Thymus (tissue), 11 donors: ENCODE measurements around the gene DDAH1. TPM values are rescaled to one million over a fixed set of nuclear protein-coding genes. Genes with fewer than 3 reads are reported as not detected.
A peak's percentile ranks its signal among the peaks of the same experiment; 100 is the strongest.

Source experiments
- DNase-seq, 9 donors: peaks; one replicate each; pipeline ENCODE4 v3.0.0-alpha.2; 2013; ENCODE audit warnings: low spot score in 9 of 9, low read depth in 6 of 9, missing footprints in 1 of 9
- H3K27ac ChIP-seq, 2 donors: one replicate each; pipeline ENCODE4 v1.5.1; 2013; ENCODE audit warnings: control low read depth in 1 of 2, low read depth in 1 of 2, low read length in 1 of 2, mild to moderate bottlenecking in 1 of 2, moderate library complexity in 1 of 2
- H3K27me3 ChIP-seq, 2 donors: one replicate each; pipeline ENCODE4 v1.5.1; 2013; ENCODE audit warnings: low read length in 1 of 2; ENCODE audit not compliant: control insufficient read depth in 2 of 2, insufficient read depth in 1 of 2
- H3K36me3 ChIP-seq, 2 donors: one replicate each; pipeline ENCODE4 v1.5.1; 2013; ENCODE audit warnings: low read length in 1 of 2, mild to moderate bottlenecking in 1 of 2, moderate library complexity in 1 of 2; ENCODE audit not compliant: control insufficient read depth in 2 of 2, insufficient read depth in 2 of 2
- H3K4me1 ChIP-seq, 2 donors: one replicate each; pipeline ENCODE4 v1.5.1; 2013; ENCODE audit warnings: low read length in 2 of 2; ENCODE audit not compliant: control insufficient read depth in 2 of 2, insufficient read depth in 2 of 2
- H3K4me3 ChIP-seq, 2 donors: one replicate each; pipeline ENCODE4 v1.5.1; 2013; ENCODE audit warnings: low read length in 2 of 2, control low read depth in 1 of 2, mild to moderate bottlenecking in 1 of 2
- H3K9me3 ChIP-seq, 2 donors: one replicate each; pipeline ENCODE4 v1.5.1; 2013; ENCODE audit warnings: low read length in 1 of 2, mild to moderate bottlenecking in 1 of 2; ENCODE audit not compliant: control insufficient read depth in 2 of 2, insufficient read depth in 1 of 2
- WGBS: extraction: QIAGEN DNeasy Blood & Tissue Kit; methylation state at CpG from one replicate; pipeline ENCODE4 v1.1.7; 2013; 5-methylcytosine and 5-hydroxymethylcytosine counted together
- polyA plus RNA-seq: library from polyadenylated mRNA; stranded (reverse); fragments of 200-250 nt; gene quantifications from one replicate; pipeline ENCODE4 v1.2.3, GENCODE V29; 2013
- total RNA-seq: library from RNA; stranded (reverse); fragments of 120-200 nt; gene quantifications from one replicate; pipeline ENCODE4 v1.2.4, GENCODE V29; 2013
- donor health status: healthy.

The DDAH1 gene
- total and polyA plus RNA-seq, 2 donors: 0.99 to 2.4 TPM

- DNase-seq: no peak
- H3K9me3 ChIP-seq: peaks cover 0 to 3% of the 10 kb centered on the region in 2 donors
- no peak overlapping the region for H3K4me3 ChIP-seq
- H3K36me3 ChIP-seq: no peaks in the 10 kb centered on the region
- 95% methylated on average over 4 of the region's 4 CpGs for WGBS
- H3K27me3 ChIP-seq: peaks cover 0 to 8% of the 10 kb centered on the region in 2 donors
- peaks cover 0 to 8% of the 10 kb centered on the region in 2 donors for H3K4me1 ChIP-seq
- no peak overlapping the region for H3K27ac ChIP-seq
Observed at GRCh38 chr1:85303440-85304162, 161.4 kb downstream of the DDAH1 start.

GRCh38 chr1:85300140-85300539 lies 164.8 kb downstream of the DDAH1 start:
- peaks cover 0 to 13% of the 10 kb centered on the region in 2 donors for H3K4me1 ChIP-seq
- H3K9me3 ChIP-seq: no peaks in the 10 kb centered on the region
- no peak overlapping the region for H3K4me3 ChIP-seq
- WGBS: 97% methylated on average over 3 of the region's 3 CpGs
- H3K27me3 ChIP-seq: no peaks in the 10 kb centered on the region
- H3K27ac ChIP-seq: no peak overlapping the region
- no peaks in the 10 kb centered on the region for H3K36me3 ChIP-seq
- no peak for DNase-seq

GRCh38 chr1:85297855-85298629 lies 166.9 kb downstream of the DDAH1 start:
- H3K36me3 ChIP-seq: no peaks in the 10 kb centered on the region
- DNase-seq: peak in 2 of 9 donors; percentile 17 to 40
- no peaks in the 10 kb centered on the region for H3K27me3 ChIP-seq
- H3K4me1 ChIP-seq: peaks cover 0 to 13% of the 10 kb centered on the region in 2 donors
- 78% methylated on average over 11 of the region's 11 CpGs for WGBS
- H3K4me3 ChIP-seq: no peak overlapping the region
- no peaks in the 10 kb centered on the region for H3K9me3 ChIP-seq
- peak overlapping the region in 1 of 2 donors; percentile 43 for H3K27ac ChIP-seq

GRCh38 chr1:85297538-85297854 lies 167.5 kb downstream of the DDAH1 start:
- no peaks in the 10 kb centered on the region for H3K9me3 ChIP-seq
- DNase-seq: no peak
- H3K4me1 ChIP-seq: peaks cover 0 to 13% of the 10 kb centered on the region in 2 donors
- no peaks in the 10 kb centered on the region for H3K36me3 ChIP-seq
- no peaks in the 10 kb centered on the region for H3K27me3 ChIP-seq
- no peak overlapping the region for H3K4me3 ChIP-seq
- H3K27ac ChIP-seq: no peak overlapping the region
- WGBS: 92% methylated on average over 1 of the region's 1 CpG

GRCh38 chr1:85296980-85297379 lies 168.0 kb downstream of the DDAH1 start:
- H3K27ac ChIP-seq: no peak overlapping the region
- H3K4me3 ChIP-seq: no peak overlapping the region
- 91% methylated on average over 1 of the region's 1 CpG for WGBS
- no peak for DNase-seq
- H3K4me1 ChIP-seq: peaks cover 0 to 13% of the 10 kb centered on the region in 2 donors
- H3K9me3 ChIP-seq: no peaks in the 10 kb centered on the region
- H3K27me3 ChIP-seq: no peaks in the 10 kb centered on the region
- no peaks in the 10 kb centered on the region for H3K36me3 ChIP-seq

- Histone ChIP-seq H3K36me3 (no peaks in the 10 kb centered on the region), H3K27ac (no peak overlapping the region), H3K27me3 (no peaks in the 10 kb centered on the region), H3K4me3 (no peak overlapping the region), H3K4me1 (peaks cover 0 to 13% of the 10 kb centered on the region in 2 donors), H3K9me3 (no peaks in the 10 kb centered on the region)
- DNase-seq: no peak
- WGBS: 88% methylated on average over 4 of the region's 4 CpGs
Observed at GRCh38 chr1:85295654-85296053, 169.3 kb downstream of the DDAH1 start.

- H3K27me3 ChIP-seq: no peaks in the 10 kb centered on the region
- no peaks in the 10 kb centered on the region for H3K36me3 ChIP-seq
- peaks cover 0 to 13% of the 10 kb centered on the region in 2 donors for H3K4me1 ChIP-seq
- no peaks in the 10 kb centered on the region for H3K9me3 ChIP-seq
- no peak for DNase-seq
- WGBS: 76% methylated on average over 3 of the region's 3 CpGs
- H3K27ac ChIP-seq: no peak overlapping the region
- no peak overlapping the region for H3K4me3 ChIP-seq
Observed at GRCh38 chr1:85295006-85295431, 169.9 kb downstream of the DDAH1 start.

GRCh38 chr1:85290826-85291225 lies 174.1 kb downstream of the DDAH1 start:
- H3K27ac ChIP-seq: no peak overlapping the region
- no peaks in the 10 kb centered on the region for H3K27me3 ChIP-seq
- H3K36me3 ChIP-seq: no peaks in the 10 kb centered on the region
- no peaks in the 10 kb centered on the region for H3K9me3 ChIP-seq
- no peak for DNase-seq
- no peaks in the 10 kb centered on the region for H3K4me1 ChIP-seq
- WGBS: 98% methylated on average over 2 of the region's 2 CpGs
- no peak overlapping the region for H3K4me3 ChIP-seq

GRCh38 chr1:85289848-85290335 lies 175.1 kb downstream of the DDAH1 start:
- no peaks in the 10 kb centered on the region for H3K36me3 ChIP-seq
- no peaks in the 10 kb centered on the region for H3K9me3 ChIP-seq
- no peaks in the 10 kb centered on the region for H3K4me1 ChIP-seq
- no peak for DNase-seq
- H3K27me3 ChIP-seq: no peaks in the 10 kb centered on the region
- WGBS: 84% methylated on average over 4 of the region's 4 CpGs
- no peak overlapping the region for H3K4me3 ChIP-seq
- no peak overlapping the region for H3K27ac ChIP-seq
